HepG2 (cell line): ENCODE data around the gene SLC13A3. TPM values are rescaled to one million over a fixed set of nuclear protein-coding genes. Genes with fewer than 3 reads are reported as not detected.

Source experiments
- ARNTL ChIP-seq: sonication (generic); formaldehyde crosslinking; IDR thresholded peaks from 2 replicates; pipeline ENCODE4 v1.4.0; 2020; ENCODE audit warnings: mild to moderate bottlenecking, missing genetic modification reagents
- CEBPB ChIP-seq: IDR thresholded peaks from 2 replicates; pipeline ENCODE4 v1.6.1; 2011; ENCODE audit warnings: low read depth, low read length, improper control_type of control experiment, borderline replicate concordance
- EED ChIP-seq: sonication (generic); formaldehyde crosslinking; IDR thresholded peaks from 2 replicates; pipeline ENCODE4 v1.5.0; 2020; ENCODE audit warnings: mild to moderate bottlenecking, missing genetic modification reagents
- ETV5 ChIP-seq: IDR thresholded peaks from 2 replicates; pipeline ENCODE4 v1.6.1; 2018; ENCODE audit warnings: missing biosample characterization, missing genetic modification reagents, inconsistent platforms, borderline replicate concordance
- FOSL2 ChIP-seq: sonication (generic); formaldehyde crosslinking; IDR thresholded peaks from 2 replicates; pipeline ENCODE4 v1.4.0; 2020; ENCODE audit warnings: missing genetic modification reagents
- FOXJ3 ChIP-seq: sonication (generic); formaldehyde crosslinking; IDR thresholded peaks from 2 replicates; pipeline ENCODE4 v1.4.0; 2020; ENCODE audit warnings: missing genetic modification reagents, mild to moderate bottlenecking, borderline replicate concordance
- JUNB ChIP-seq: sonication (generic); formaldehyde crosslinking; IDR thresholded peaks from 2 replicates; pipeline ENCODE4 v1.8.0; 2022; ENCODE audit warnings: missing genetic modification reagents, mild to moderate bottlenecking, borderline replicate concordance
- KAT8 ChIP-seq: IDR thresholded peaks from 2 replicates; pipeline ENCODE4 v1.6.1; 2016; ENCODE audit warnings: missing genetic modification reagents, missing compliant biosample characterization
- KMT2B ChIP-seq: IDR thresholded peaks from 2 replicates; pipeline ENCODE4 v1.6.1; 2016; ENCODE audit warnings: missing genetic modification reagents, missing compliant biosample characterization
- MZF1 ChIP-seq: sonication (generic); formaldehyde crosslinking; IDR thresholded peaks from 2 replicates; pipeline ENCODE4 v1.8.1; 2023; ENCODE audit warnings: mild to moderate bottlenecking, missing genetic modification reagents, borderline replicate concordance
- NFRKB ChIP-seq: fragments of 450-650 bp; IDR thresholded peaks from 2 replicates; pipeline ENCODE4 v1.6.1; 2017
- PHF21A ChIP-seq: sonication (generic); formaldehyde crosslinking; IDR thresholded peaks from 2 replicates; pipeline ENCODE4 v1.5.0; 2020; ENCODE audit warnings: mild to moderate bottlenecking, missing genetic modification reagents
- PLRG1 ChIP-seq: fragments of 450-650 bp; conservative IDR thresholded peaks from 2 replicates; pipeline ENCODE4 v1.6.1; 2016
- PRPF4 ChIP-seq: fragments of 200-400 bp; formaldehyde crosslinking; IDR thresholded peaks from 2 replicates; pipeline ENCODE4 v1.6.1; 2016; ENCODE audit warnings: low read length, low read depth; ENCODE audit not compliant: poor library complexity, severe bottlenecking
- RBAK ChIP-seq: sonication (generic); formaldehyde crosslinking; IDR thresholded peaks from 2 replicates; pipeline ENCODE4 v1.5.1; 2020; ENCODE audit warnings: mild to moderate bottlenecking, missing genetic modification reagents
- RBM39 ChIP-seq: fragments of 200-400 bp; formaldehyde crosslinking; IDR thresholded peaks from one replicate; pipeline ENCODE4 v1.6.1; 2018; ENCODE audit warnings: antibody characterized with exemption, mild to moderate bottlenecking, low read depth, low read length; ENCODE audit not compliant: poor library complexity, severe bottlenecking
- SMAD3 ChIP-seq: sonication (generic); formaldehyde crosslinking; IDR thresholded peaks from 2 replicates; pipeline ENCODE4 v1.4.0; 2020; ENCODE audit warnings: missing genetic modification reagents
- SMAD9 ChIP-seq: sonication (generic); formaldehyde crosslinking; IDR thresholded peaks from 2 replicates; pipeline ENCODE4 v1.5.1; 2020; ENCODE audit warnings: mild to moderate bottlenecking, missing genetic modification reagents
- TOE1 ChIP-seq: sonication (generic); formaldehyde crosslinking; IDR thresholded peaks from 2 replicates; pipeline ENCODE4 v1.4.0; 2020; ENCODE audit warnings: mild to moderate bottlenecking, missing genetic modification reagents
- TOPORS ChIP-seq: sonication (generic); formaldehyde crosslinking; IDR thresholded peaks from 2 replicates; pipeline ENCODE4 v1.8.0; 2023; ENCODE audit warnings: mild to moderate bottlenecking, missing genetic modification reagents
- ZFP37 ChIP-seq: sonication (generic); formaldehyde crosslinking; IDR thresholded peaks from 2 replicates; pipeline ENCODE4 v1.4.0; 2020; ENCODE audit warnings: missing genetic modification reagents, borderline replicate concordance
- ZMYM2 ChIP-seq: sonication (generic); formaldehyde crosslinking; IDR thresholded peaks from 2 replicates; pipeline ENCODE4 v1.8.0; 2022; ENCODE audit warnings: mild to moderate bottlenecking, missing genetic modification reagents
- ZNF235 ChIP-seq: sonication (generic); formaldehyde crosslinking; IDR thresholded peaks from 2 replicates; pipeline ENCODE4 v1.8.1; 2023; ENCODE audit warnings: mild to moderate bottlenecking, missing genetic modification reagents, borderline replicate concordance
- ZNF563 ChIP-seq: sonication (generic); formaldehyde crosslinking; IDR thresholded peaks from 2 replicates; pipeline ENCODE4 v1.8.0; 2022; ENCODE audit warnings: mild to moderate bottlenecking, moderate library complexity, missing genetic modification reagents
- ZNF598 ChIP-seq: sonication (generic); formaldehyde crosslinking; IDR thresholded peaks from 2 replicates; pipeline ENCODE4 v1.5.1; 2020; ENCODE audit warnings: mild to moderate bottlenecking, missing genetic modification reagents, borderline replicate concordance
- ZNF616 ChIP-seq: sonication (generic); formaldehyde crosslinking; IDR thresholded peaks from 2 replicates; pipeline ENCODE4 v1.5.0; 2020; ENCODE audit warnings: low read depth, mild to moderate bottlenecking, missing genetic modification reagents
- ZNF773 ChIP-seq: sonication (generic); formaldehyde crosslinking; IDR thresholded peaks from 2 replicates; pipeline ENCODE4 v1.4.0; 2020; ENCODE audit warnings: missing genetic modification reagents, borderline replicate concordance
- ZNF839 ChIP-seq: sonication (generic); formaldehyde crosslinking; IDR thresholded peaks from 2 replicates; pipeline ENCODE4 v1.4.0; 2020; ENCODE audit warnings: missing genetic modification reagents, mild to moderate bottlenecking, borderline replicate concordance
- polyA plus RNA-seq, 8 experiments: library from polyadenylated mRNA; depleted of rRNA in 3 of 8; stranded (reverse) in 7 of 8; unstranded in 1 of 8; fragments of >200 nt; fragmentation: Illumina TruSeq in 4 of 8; extraction: Trizol in 4 of 8; gene quantifications; 2 replicates each; pipeline versions ENCODE4 v1.2.1 to v1.2.3, GENCODE V29; 2011 to 2016; ENCODE audit warnings: low read depth in 4 of 8, missing spikeins in 1 of 8, mixed read lengths in 1 of 8; ENCODE audit not compliant: insufficient read depth in 1 of 8
- total RNA-seq, 5 experiments: library from RNA; depleted of rRNA; stranded (reverse); fragments of >200 nt; fragmentation: Illumina TruSeq; extraction: Trizol; gene quantifications; 2 replicates each; pipeline ENCODE4 v1.2.3, GENCODE V29; 2016; ENCODE audit warnings: low read depth in 1 of 5
- TF ChIP-seq, protein P1 (sequence below): IDR thresholded peaks from 2 replicates; pipeline ENCODE4 v1.6.1; 2016; ENCODE audit warnings: low read depth, borderline replicate concordance
- TF ChIP-seq, protein P2 (sequence below): sonication (generic); formaldehyde crosslinking; IDR thresholded peaks from 2 replicates; pipeline ENCODE4 v1.9.0; 2022; ENCODE audit warnings: missing genetic modification reagents, mild to moderate bottlenecking, borderline replicate concordance

Gene SLC13A3
- total and polyA plus RNA-seq, 2 of the 13 experiments (the other 11 are each of a cell fraction or from before 2014, with no cell fraction given), result 66.5 to 76.0 TPM

DNA sequence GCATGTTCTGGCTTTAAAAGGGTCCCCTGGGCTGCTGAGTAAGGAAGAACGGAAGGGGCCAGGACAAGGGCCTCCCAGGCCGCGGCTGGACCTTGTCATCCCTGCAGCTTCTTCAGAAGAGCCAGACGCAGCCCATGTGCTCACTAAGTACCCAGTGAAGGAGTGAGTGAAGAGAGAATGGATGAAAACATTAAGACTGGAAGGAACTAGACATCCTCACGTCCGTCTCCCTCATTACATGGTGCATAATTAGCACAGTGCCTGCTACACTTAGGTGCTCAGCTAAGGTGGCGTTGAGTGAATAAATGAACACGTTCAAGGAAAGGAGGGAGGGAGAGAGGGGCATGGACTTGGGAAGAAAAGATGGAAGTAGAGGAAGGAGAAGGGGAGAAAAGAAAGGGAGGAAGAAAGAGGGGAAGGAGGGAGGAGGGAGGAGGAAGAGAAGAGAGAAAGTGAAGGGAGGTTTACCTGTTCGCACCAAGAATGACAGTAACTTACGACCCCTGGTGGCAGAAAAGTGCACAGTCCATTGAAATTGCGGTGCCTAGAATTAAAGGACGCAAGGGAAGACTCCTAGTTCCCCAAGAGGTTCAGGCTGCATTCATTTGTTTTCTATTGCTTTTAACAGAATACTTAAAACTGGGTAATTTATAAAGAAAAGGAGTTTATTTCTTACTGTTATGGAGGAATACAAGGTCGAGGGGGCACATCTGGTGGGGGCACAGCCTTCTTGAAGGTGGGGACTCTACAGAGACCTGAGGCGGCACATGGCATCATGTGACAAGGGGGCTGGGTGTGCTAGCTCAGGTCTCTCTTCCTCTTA lies 30.0 kb upstream of the SLC13A3 start (continued):
- TF ChIP-seq ZNF773 (CRISPR knock-in tag) (no peak), ETV5 (peak; percentile 20; the same call in 1 of the 2 replicates), CEBPB (no peak), ZNF839 (CRISPR knock-in tag) (no peak), FOXJ3 (CRISPR knock-in tag) (no peak), PHF21A (CRISPR knock-in tag) (no peak), JUNB (CRISPR knock-in tag) (0 out of 2 replicates have a peak, but pooled peaks have one; percentile 57), EED (no peak), TOPORS (CRISPR knock-in tag) (0 out of 2 replicates have a peak, but pooled peaks have one; percentile 38), KMT2B (CRISPR knock-in tag) (peak; percentile 65; the same call in 1 of the 2 replicates), ZNF598 (peak; percentile 81; the same call in 1 of the 2 replicates), NFRKB (no peak), TOE1 (no peak), RBAK (CRISPR knock-in tag) (0 out of 2 replicates have a peak, but pooled peaks have one; percentile 50), RBM39 (no peak), PLRG1 (no peak), ZNF616 (CRISPR knock-in tag) (no peak), ZNF563 (CRISPR knock-in tag) (no peak), ZMYM2 (CRISPR knock-in tag) (no peak), SMAD9 (CRISPR knock-in tag) (no peak), MZF1 (CRISPR knock-in tag) (no peak), SMAD3 (CRISPR knock-in tag) (0 out of 2 replicates have a peak, but pooled peaks have one; percentile 47), KAT8 (CRISPR knock-in tag) (peak; percentile 49; the same call in 1 of the 2 replicates), ARNTL (CRISPR knock-in tag) (0 out of 2 replicates have a peak, but pooled peaks have one; percentile 7), FOSL2 (CRISPR knock-in tag) (peak; percentile 22; the same call in 1 of the 2 replicates), ZFP37 (CRISPR knock-in tag) (0 out of 2 replicates have a peak, but pooled peaks have one; percentile 21), PRPF4 (no peak), ZNF235 (CRISPR knock-in tag) (0 out of 2 replicates have a peak, but pooled peaks have one; percentile 45)
- TF ChIP-seq, protein P1, sequence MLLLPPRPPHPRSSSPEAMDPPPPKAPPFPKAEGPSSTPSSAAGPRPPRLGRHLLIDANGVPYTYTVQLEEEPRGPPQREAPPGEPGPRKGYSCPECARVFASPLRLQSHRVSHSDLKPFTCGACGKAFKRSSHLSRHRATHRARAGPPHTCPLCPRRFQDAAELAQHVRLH (CRISPR knock-in tag), result peak; percentile 28; the same call in 1 of the 2 replicates
- TF ChIP-seq, protein P2, sequence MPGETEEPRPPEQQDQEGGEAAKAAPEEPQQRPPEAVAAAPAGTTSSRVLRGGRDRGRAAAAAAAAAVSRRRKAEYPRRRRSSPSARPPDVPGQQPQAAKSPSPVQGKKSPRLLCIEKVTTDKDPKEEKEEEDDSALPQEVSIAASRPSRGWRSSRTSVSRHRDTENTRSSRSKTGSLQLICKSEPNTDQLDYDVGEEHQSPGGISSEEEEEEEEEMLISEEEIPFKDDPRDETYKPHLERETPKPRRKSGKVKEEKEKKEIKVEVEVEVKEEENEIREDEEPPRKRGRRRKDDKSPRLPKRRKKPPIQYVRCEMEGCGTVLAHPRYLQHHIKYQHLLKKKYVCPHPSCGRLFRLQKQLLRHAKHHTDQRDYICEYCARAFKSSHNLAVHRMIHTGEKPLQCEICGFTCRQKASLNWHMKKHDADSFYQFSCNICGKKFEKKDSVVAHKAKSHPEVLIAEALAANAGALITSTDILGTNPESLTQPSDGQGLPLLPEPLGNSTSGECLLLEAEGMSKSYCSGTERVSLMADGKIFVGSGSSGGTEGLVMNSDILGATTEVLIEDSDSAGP (CRISPR knock-in tag), result peak; percentile 70
